Astrocyte (in vitro differentiated cells and primary cell): ENCODE data around the gene KANK2. TPM values are rescaled to one million over a fixed set of nuclear protein-coding genes. Genes with fewer than 3 reads are reported as not detected.

ENCODE experiments used
- DNase-seq: peaks from one replicate; pipeline ENCODE4 v3.0.0-alpha.2; 2010; ENCODE audit warnings: low read depth
- FAIRE-seq: peaks from 2 replicates; lab custom pipeline; 2011; peaks lifted over from hg19 to GRCh38; lab: Jason Lieb, UNC
- H2AFZ ChIP-seq: 2 replicates; pipeline ENCODE4 v1.6.0; 2012; ENCODE audit warnings: low read depth, low read length, inconsistent platforms
- H3K27ac ChIP-seq: 2 replicates; pipeline ENCODE4 v1.5.1; 2011; ENCODE audit warnings: low read depth, low read length, inconsistent platforms
- H3K27me3 ChIP-seq: 2 replicates; pipeline ENCODE4 v1.6.0; 2011; ENCODE audit warnings: low read length, inconsistent platforms; ENCODE audit not compliant: insufficient read depth
- H3K36me3 ChIP-seq: 2 replicates; pipeline ENCODE4 v1.5.1; 2011; ENCODE audit warnings: low read length, inconsistent platforms; ENCODE audit not compliant: insufficient read depth
- H3K4me1 ChIP-seq: 2 replicates; pipeline ENCODE4 v1.5.1; 2011; ENCODE audit warnings: low read length, inconsistent platforms; ENCODE audit not compliant: insufficient read depth
- H3K4me2 ChIP-seq: 2 replicates; pipeline ENCODE4 v1.6.0; 2012; ENCODE audit warnings: low read length, inconsistent platforms
- H3K4me3 ChIP-seq: 2 replicates; pipeline ENCODE4 v1.5.1; 2011; ENCODE audit warnings: low read depth, mild to moderate bottlenecking, low read length, inconsistent platforms; ENCODE audit not compliant: insufficient read depth
- H3K79me2 ChIP-seq: 2 replicates; pipeline ENCODE4 v1.6.0; 2012; ENCODE audit warnings: mild to moderate bottlenecking, low read length, inconsistent platforms; ENCODE audit not compliant: insufficient read depth
- H3K9ac ChIP-seq: 2 replicates; pipeline ENCODE4 v1.6.0; 2012; ENCODE audit warnings: mild to moderate bottlenecking, low read length, inconsistent platforms
- H3K9me3 ChIP-seq: 2 replicates; pipeline ENCODE4 v1.5.1; 2012; ENCODE audit warnings: low read depth, mild to moderate bottlenecking, low read length, inconsistent platforms; ENCODE audit not compliant: insufficient read depth
- H4K20me1 ChIP-seq: 2 replicates; pipeline ENCODE4 v1.6.0; 2012; ENCODE audit warnings: low read length, inconsistent platforms; ENCODE audit not compliant: insufficient read depth
- H3K27ac Mint-ChIP-seq: one replicate; pipeline ENCODE4 v1.8.0; 2021; ENCODE audit warnings: mild to moderate bottlenecking, mixed read lengths; ENCODE audit not compliant: unreplicated experiment
- H3K27me3 Mint-ChIP-seq: one replicate; pipeline ENCODE4 v1.8.0; 2021; ENCODE audit warnings: low read depth, mixed read lengths; ENCODE audit not compliant: unreplicated experiment
- H3K36me3 Mint-ChIP-seq: one replicate; pipeline ENCODE4 v1.8.0; 2021; ENCODE audit warnings: low read depth, mixed read lengths; ENCODE audit not compliant: unreplicated experiment
- H3K4me1 Mint-ChIP-seq: one replicate; pipeline ENCODE4 v1.8.0; 2021; ENCODE audit warnings: low read depth, mixed read lengths; ENCODE audit not compliant: unreplicated experiment
- H3K4me3 Mint-ChIP-seq: one replicate; pipeline ENCODE4 v1.8.0; 2021; ENCODE audit warnings: mild to moderate bottlenecking, moderate library complexity, mixed read lengths; ENCODE audit not compliant: unreplicated experiment
- H3K9me3 Mint-ChIP-seq: one replicate; pipeline ENCODE4 v1.8.0; 2021; ENCODE audit warnings: mild to moderate bottlenecking, mixed read lengths; ENCODE audit not compliant: unreplicated experiment
- CTCF ChIP-seq: IDR thresholded peaks from 2 replicates; pipeline ENCODE4 v1.5.1; 2011; ENCODE audit warnings: low read depth, mild to moderate bottlenecking, inconsistent platforms, low read length, moderate library complexity; ENCODE audit not compliant: insufficient read depth
- EZH2 ChIP-seq: IDR thresholded peaks from 2 replicates; pipeline ENCODE4 v1.6.1; 2012; ENCODE audit warnings: mild to moderate bottlenecking, low read length, inconsistent platforms; ENCODE audit not compliant: insufficient read depth
- total RNA-seq: library from RNA; stranded (reverse); gene quantifications from 2 replicates; pipeline ENCODE4 v1.2.1, GENCODE V29; 2021

The KANK2 gene
- total RNA-seq, 1 donor from 2014 or later: 50.3 TPM

GRCh38 chr19:11237321-11237720 is 40.0 kb upstream of the KANK2 start:
- H3K27ac Mint-ChIP-seq: no peak overlapping the region
- no peaks in the 10 kb centered on the region for H3K27me3 Mint-ChIP-seq
- Histone ChIP-seq H3K9me3 (no peaks in the 10 kb centered on the region), H3K27me3 (no peaks in the 10 kb centered on the region), H3K4me2 (no peak overlapping the region), H2AFZ (no peak overlapping the region), H3K4me1 (no peaks in the 10 kb centered on the region), H3K9ac (no peak overlapping the region), H3K79me2 (no peaks in the 10 kb centered on the region), H3K27ac (no peak overlapping the region), H4K20me1 (no peaks in the 10 kb centered on the region), H3K36me3 (no peaks in the 10 kb centered on the region), H3K4me3 (no peak overlapping the region)
- no peaks in the 10 kb centered on the region for H3K9me3 Mint-ChIP-seq
- TF ChIP-seq CTCF (no peak), EZH2 (no peak)
- no peak for DNase-seq
- no peak for FAIRE-seq
- H3K36me3 Mint-ChIP-seq: peaks cover 22% of the 10 kb centered on the region
- H3K4me1 Mint-ChIP-seq: no peaks in the 10 kb centered on the region
- no peak overlapping the region for H3K4me3 Mint-ChIP-seq

DNA sequence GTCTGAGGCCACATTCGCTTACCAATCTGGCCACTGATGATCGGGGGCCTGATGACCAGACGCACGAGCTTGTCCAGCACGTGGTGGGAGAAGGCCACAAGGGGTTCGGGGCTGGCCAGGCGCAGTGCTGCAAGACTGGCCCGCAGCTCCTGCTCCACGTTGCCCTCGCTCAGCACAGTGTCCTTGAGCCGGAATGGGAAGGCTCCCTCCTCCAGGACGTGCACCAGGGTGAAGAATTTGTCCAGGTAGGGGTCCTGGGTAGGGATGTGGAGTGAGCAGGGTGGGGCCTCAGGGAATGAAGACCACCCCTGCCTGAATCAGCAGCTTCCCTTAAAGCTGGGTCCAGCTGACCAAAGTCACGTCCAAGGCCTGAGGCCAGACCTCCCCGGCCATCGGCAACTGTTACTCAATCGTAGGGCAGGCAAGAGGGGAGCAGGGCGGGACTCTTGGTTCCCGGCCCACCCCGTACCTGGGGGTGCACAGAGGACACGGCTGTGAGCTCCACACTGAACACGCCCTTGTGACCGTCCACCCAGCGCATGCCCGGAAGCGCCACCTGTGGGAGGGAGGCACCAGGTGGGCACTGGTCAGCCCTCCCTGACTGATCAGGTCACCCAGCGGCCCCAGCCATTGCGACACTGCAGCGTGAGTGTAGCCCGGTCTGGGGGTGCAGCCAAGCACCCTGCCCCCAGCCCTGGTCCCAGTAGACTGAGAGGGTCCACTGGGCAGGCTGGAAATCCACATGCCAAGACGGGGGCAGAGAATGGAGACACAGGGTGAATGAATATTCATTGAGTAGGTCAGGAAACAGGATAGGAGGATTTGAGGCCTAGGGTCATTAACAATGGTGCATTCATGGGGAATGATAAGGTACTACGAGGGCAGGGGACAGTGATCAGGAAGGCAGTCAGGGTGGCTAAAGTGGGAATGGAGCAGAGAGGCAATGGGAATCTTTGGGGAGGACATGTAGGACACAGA is 39.3 kb upstream of the KANK2 start:
- Mint-ChIP-seq H3K4me1 (no peaks in the 10 kb centered on the region), H3K9me3 (no peaks in the 10 kb centered on the region), H3K36me3 (peaks cover 18% of the 10 kb centered on the region), H3K4me3 (no peak overlapping the region), H3K27me3 (no peaks in the 10 kb centered on the region), H3K27ac (no peak overlapping the region)
- H2AFZ ChIP-seq: no peak overlapping the region
- DNase-seq (no peak), FAIRE-seq (no peak)
- no peak overlapping the region for H3K4me2 ChIP-seq
- no peaks in the 10 kb centered on the region for H3K79me2 ChIP-seq
- no peaks in the 10 kb centered on the region for H3K36me3 ChIP-seq
- no peaks in the 10 kb centered on the region for H3K4me1 ChIP-seq
- H3K27me3 ChIP-seq: no peaks in the 10 kb centered on the region
- H3K9ac ChIP-seq: no peak overlapping the region
- no peak overlapping the region for H3K4me3 ChIP-seq
- no peak overlapping the region for H3K27ac ChIP-seq
- no peaks in the 10 kb centered on the region for H3K9me3 ChIP-seq
- no peaks in the 10 kb centered on the region for H4K20me1 ChIP-seq
- no peak for TF ChIP-seq CTCF
- TF ChIP-seq EZH2: no peak
